ENCODE measurements around the gene KIF5C. TPM values are rescaled to one million over a fixed set of nuclear protein-coding genes. Genes with fewer than 3 reads are reported as not detected.

The KIF5C gene
- total and polyA plus RNA-seq, 4 experiments from 2014 or later = 3.0 to 21.3 (median 13.2) TPM

GRCh38 chr2:149057401-149057800 is 182.4 kb downstream of the KIF5C start:
- H3K4me3 Mint-ChIP-seq = no peak overlapping the region
- Histone ChIP-seq H3K4me1 (ENCODE audit: insufficient read depth, low read length) (no peaks in the 10 kb centered on the region), H3K36me3 (ENCODE audit: insufficient read depth, low read length) (no peaks in the 10 kb centered on the region), H3K4me3 (ENCODE audit: low read length in 2 of 2) (no peak overlapping the region), H3K27ac (ENCODE audit: low read depth, low read length) (no peak overlapping the region), H3K27me3 (ENCODE audit: insufficient read depth, low read length) (no peaks in the 10 kb centered on the region), H3K9me3 (ENCODE audit: control insufficient read depth in 1 of 2, low read length in 2 of 2) (no peaks in the 10 kb centered on the region)
- POLR2A ChIA-PET (ENCODE audit: partially characterized antibody) = no interaction called here
- H3K36me3 Mint-ChIP-seq = no peaks in the 10 kb centered on the region
- intact Hi-C loops (cut with micrococcal nuclease) = no loop called here
- no peak overlapping the region for H3K27ac Mint-ChIP-seq
- peaks cover 0 to 2% (median 0%) of the 10 kb centered on the region in 8 donors for H3K9me3 Mint-ChIP-seq
- H3K4me1 Mint-ChIP-seq = no peaks in the 10 kb centered on the region
- H3K27me3 Mint-ChIP-seq = peaks cover 12 to 20% of the 10 kb centered on the region in 2 donors
- no peak for DNase-seq
- CTCF ChIA-PET (ENCODE audit: partially characterized antibody) = no interaction called here

GRCh38 chr2:149058936-149059335 is 183.9 kb downstream of the KIF5C start:
- Histone ChIP-seq H3K27me3 (ENCODE audit: insufficient read depth, low read length) (no peaks in the 10 kb centered on the region), H3K36me3 (ENCODE audit: insufficient read depth, low read length) (no peaks in the 10 kb centered on the region), H3K9me3 (ENCODE audit: control insufficient read depth in 1 of 2, low read length in 2 of 2) (no peaks in the 10 kb centered on the region), H3K4me1 (ENCODE audit: insufficient read depth, low read length) (no peaks in the 10 kb centered on the region), H3K27ac (ENCODE audit: low read depth, low read length) (no peak overlapping the region), H3K4me3 (ENCODE audit: low read length in 2 of 2) (no peak overlapping the region)
- CTCF ChIA-PET (ENCODE audit: partially characterized antibody) = no interaction called here
- DNase-seq = no peak
- no peak overlapping the region for H3K27ac Mint-ChIP-seq
- H3K4me1 Mint-ChIP-seq = no peaks in the 10 kb centered on the region
- POLR2A ChIA-PET (ENCODE audit: partially characterized antibody) = no interaction called here
- intact Hi-C loops (cut with micrococcal nuclease) = no loop called here
- no peak overlapping the region for H3K4me3 Mint-ChIP-seq
- H3K36me3 Mint-ChIP-seq = no peaks in the 10 kb centered on the region
- peaks cover 15 to 16% of the 10 kb centered on the region in 2 donors for H3K27me3 Mint-ChIP-seq
- peaks cover 0 to 2% (median 0%) of the 10 kb centered on the region in 8 donors for H3K9me3 Mint-ChIP-seq

GRCh38 chr2:149059822-149060221 is 184.8 kb downstream of the KIF5C start:
- CTCF ChIA-PET (ENCODE audit: partially characterized antibody) = no interaction called here
- Histone ChIP-seq H3K4me1 (ENCODE audit: insufficient read depth, low read length) (no peaks in the 10 kb centered on the region), H3K36me3 (ENCODE audit: insufficient read depth, low read length) (no peaks in the 10 kb centered on the region), H3K9me3 (ENCODE audit: control insufficient read depth in 1 of 2, low read length in 2 of 2) (no peaks in the 10 kb centered on the region), H3K4me3 (ENCODE audit: low read length in 2 of 2) (no peak overlapping the region), H3K27ac (ENCODE audit: low read depth, low read length) (no peak overlapping the region), H3K27me3 (ENCODE audit: insufficient read depth, low read length) (no peaks in the 10 kb centered on the region)
- no peak for DNase-seq
- H3K9me3 Mint-ChIP-seq = peaks cover 0 to 2% (median 0%) of the 10 kb centered on the region in 8 donors
- POLR2A ChIA-PET (ENCODE audit: partially characterized antibody) = no interaction called here
- H3K4me1 Mint-ChIP-seq = no peaks in the 10 kb centered on the region
- H3K4me3 Mint-ChIP-seq = no peak overlapping the region
- intact Hi-C loops (cut with micrococcal nuclease) = no loop called here
- peaks cover 10 to 16% of the 10 kb centered on the region in 2 donors for H3K27me3 Mint-ChIP-seq
- H3K36me3 Mint-ChIP-seq = no peaks in the 10 kb centered on the region
- H3K27ac Mint-ChIP-seq = no peak overlapping the region

GRCh38 chr2:149061133-149061745 is 186.2 kb downstream of the KIF5C start:
- no peak for DNase-seq
- H3K27me3 Mint-ChIP-seq = peaks cover 4 to 14% of the 10 kb centered on the region in 2 donors
- H3K36me3 ChIP-seq (ENCODE audit: insufficient read depth, low read length) = no peaks in the 10 kb centered on the region

GRCh38 chr2:149062531-149062930 is 187.5 kb downstream of the KIF5C start:
- H3K27ac ChIP-seq (ENCODE audit: low read depth, low read length) = no peak overlapping the region
- DNase-seq = no peak
- no peaks in the 10 kb centered on the region for H3K4me1 ChIP-seq (ENCODE audit: insufficient read depth, low read length)
- no peaks in the 10 kb centered on the region for H3K9me3 ChIP-seq (ENCODE audit: control insufficient read depth in 1 of 2, low read length in 2 of 2)
- peaks cover 0 to 3% (median 0%) of the 10 kb centered on the region in 8 donors for H3K9me3 Mint-ChIP-seq
- no peaks in the 10 kb centered on the region for H3K36me3 ChIP-seq (ENCODE audit: insufficient read depth, low read length)
- H3K4me3 Mint-ChIP-seq = no peak overlapping the region
- no peak overlapping the region for H3K27ac Mint-ChIP-seq
- H3K4me1 Mint-ChIP-seq = peaks cover 0 to 5% (median under 1%) of the 10 kb centered on the region in 4 donors
- no peaks in the 10 kb centered on the region for H3K36me3 Mint-ChIP-seq
- H3K4me3 ChIP-seq (ENCODE audit: low read length in 2 of 2) = no peak overlapping the region
- H3K27me3 Mint-ChIP-seq = peaks cover 2 to 11% of the 10 kb centered on the region in 2 donors
- ChIA-PET POLR2A (ENCODE audit: partially characterized antibody) (no interaction called here), CTCF (ENCODE audit: partially characterized antibody) (no interaction called here)
- intact Hi-C loops (cut with micrococcal nuclease) = no loop called here
- H3K27me3 ChIP-seq (ENCODE audit: insufficient read depth, low read length) = no peaks in the 10 kb centered on the region

More at GRCh38 chr2:149061133-149061745, 186.2 kb downstream of the KIF5C start:
- no peaks in the 10 kb centered on the region for H3K27me3 ChIP-seq (ENCODE audit: insufficient read depth, low read length)
- Mint-ChIP-seq H3K27ac (no peak overlapping the region), H3K36me3 (no peaks in the 10 kb centered on the region), H3K4me1 (peaks cover 0 to 5% (median under 1%) of the 10 kb centered on the region in 4 donors), H3K9me3 (peaks cover 0 to 2% (median 0%) of the 10 kb centered on the region in 8 donors), H3K4me3 (no peak overlapping the region)
- ChIA-PET POLR2A (ENCODE audit: partially characterized antibody) (no interaction called here), CTCF (ENCODE audit: partially characterized antibody) (no interaction called here)
- H3K4me3 ChIP-seq (ENCODE audit: low read length in 2 of 2) = no peak overlapping the region
- H3K4me1 ChIP-seq (ENCODE audit: insufficient read depth, low read length) = no peaks in the 10 kb centered on the region
- no peak overlapping the region for H3K27ac ChIP-seq (ENCODE audit: low read depth, low read length)
- intact Hi-C loops (cut with micrococcal nuclease) = no loop called here
- no peaks in the 10 kb centered on the region for H3K9me3 ChIP-seq (ENCODE audit: control insufficient read depth in 1 of 2, low read length in 2 of 2)

- H3K9me3 ChIP-seq (ENCODE audit: control insufficient read depth in 1 of 2, low read length in 2 of 2) = no peaks in the 10 kb centered on the region
- Mint-ChIP-seq H3K4me3 (no peak overlapping the region), H3K27me3 (peaks cover 0 to 10% of the 10 kb centered on the region in 2 donors), H3K4me1 (peaks cover 0 to 5% (median under 1%) of the 10 kb centered on the region in 4 donors), H3K36me3 (no peaks in the 10 kb centered on the region), H3K9me3 (peaks cover 0 to 3% (median 0%) of the 10 kb centered on the region in 8 donors), H3K27ac (no peak overlapping the region)
- DNase-seq = no peak
- H3K4me1 ChIP-seq (ENCODE audit: insufficient read depth, low read length) = no peaks in the 10 kb centered on the region
- no peak overlapping the region for H3K4me3 ChIP-seq (ENCODE audit: low read length in 2 of 2)
- no peaks in the 10 kb centered on the region for H3K36me3 ChIP-seq (ENCODE audit: insufficient read depth, low read length)
- intact Hi-C loops (cut with micrococcal nuclease) = no loop called here
- ChIA-PET POLR2A (ENCODE audit: partially characterized antibody) (no interaction called here), CTCF (ENCODE audit: partially characterized antibody) (no interaction called here)
- H3K27me3 ChIP-seq (ENCODE audit: insufficient read depth, low read length) = peaks cover 4% of the 10 kb centered on the region
- H3K27ac ChIP-seq (ENCODE audit: low read depth, low read length) = no peak overlapping the region
Measured at GRCh38 chr2:149063177-149063576, 188.2 kb downstream of the KIF5C start.

GRCh38 chr2:149064365-149064841 is 189.4 kb downstream of the KIF5C start:
- Histone ChIP-seq H3K27me3 (ENCODE audit: insufficient read depth, low read length) (peaks cover 4% of the 10 kb centered on the region), H3K9me3 (ENCODE audit: control insufficient read depth in 1 of 2, low read length in 2 of 2) (no peaks in the 10 kb centered on the region), H3K4me1 (ENCODE audit: insufficient read depth, low read length) (peaks cover 10% of the 10 kb centered on the region), H3K27ac (ENCODE audit: low read depth, low read length) (no peak overlapping the region), H3K4me3 (ENCODE audit: low read length in 2 of 2) (no peak overlapping the region), H3K36me3 (ENCODE audit: insufficient read depth, low read length) (no peaks in the 10 kb centered on the region)
- H3K4me3 Mint-ChIP-seq = no peak overlapping the region
- POLR2A ChIA-PET (ENCODE audit: partially characterized antibody) = no interaction called here
- CTCF ChIA-PET (ENCODE audit: partially characterized antibody) = no interaction called here
- H3K36me3 Mint-ChIP-seq = no peaks in the 10 kb centered on the region
- intact Hi-C loops (cut with micrococcal nuclease) = no loop called here
- peaks cover 0 to 3% (median 0%) of the 10 kb centered on the region in 8 donors for H3K9me3 Mint-ChIP-seq
- H3K27me3 Mint-ChIP-seq = peaks cover 0 to 6% of the 10 kb centered on the region in 2 donors
- no peak overlapping the region for H3K27ac Mint-ChIP-seq
- H3K4me1 Mint-ChIP-seq = peaks cover 6 to 14% (median 8%) of the 10 kb centered on the region in 4 donors
- no peak for DNase-seq
